Measurements from ENCODE around the gene RPS6KL1. TPM values are rescaled to one million over a fixed set of nuclear protein-coding genes. Genes with fewer than 3 reads are reported as not detected.

RPS6KL1 gene
- total RNA-seq, 1 donor from 2014 or later, result 21.4 TPM

- DNase-seq (ENCODE audit: low spot score), result peak; percentile 57
Observed at GRCh38 chr14:74952697-74953484, 29.8 kb upstream of the RPS6KL1 start.

- no peak for DNase-seq (ENCODE audit: low spot score)
Observed at GRCh38 chr14:74952180-74952665, 29.2 kb upstream of the RPS6KL1 start.

DNA sequence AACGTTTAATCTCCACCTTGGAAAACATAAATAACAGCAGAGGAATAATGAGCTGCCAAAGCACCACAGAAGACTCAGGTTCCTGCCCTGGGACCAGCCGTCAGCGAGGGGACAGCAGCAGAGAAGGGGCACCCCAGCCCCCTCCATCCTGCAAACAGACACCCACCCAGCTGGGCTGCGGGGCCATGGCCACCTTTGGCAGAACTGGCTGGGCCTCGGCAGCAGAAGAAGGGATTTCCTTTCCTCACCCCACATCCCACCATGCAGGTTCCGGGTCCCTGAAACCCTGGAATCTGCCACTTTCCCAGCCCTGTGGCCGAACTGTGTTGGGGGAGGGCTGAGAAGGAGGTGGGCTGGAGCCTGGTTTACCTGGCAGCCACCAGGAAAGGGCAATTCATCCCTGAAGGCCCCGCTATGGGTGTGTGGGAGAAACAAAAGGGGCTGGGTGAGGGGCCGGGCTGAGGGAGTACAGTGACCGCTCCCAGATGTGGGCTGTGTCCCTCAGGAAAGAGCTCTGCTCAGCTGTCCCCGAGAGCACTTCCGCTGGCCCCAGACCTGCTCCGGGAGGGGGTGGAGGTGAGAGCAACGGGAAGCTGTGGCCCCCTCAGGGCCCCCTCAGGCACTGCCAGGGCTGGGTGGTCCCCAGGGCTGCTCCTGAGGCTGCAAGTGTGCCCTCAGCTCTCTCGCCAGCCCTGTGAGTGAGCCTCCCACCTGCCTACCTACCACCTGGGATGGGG lies 28.6 kb upstream of the RPS6KL1 start:
- DNase-seq (ENCODE audit: low spot score), result no peak

DNA sequence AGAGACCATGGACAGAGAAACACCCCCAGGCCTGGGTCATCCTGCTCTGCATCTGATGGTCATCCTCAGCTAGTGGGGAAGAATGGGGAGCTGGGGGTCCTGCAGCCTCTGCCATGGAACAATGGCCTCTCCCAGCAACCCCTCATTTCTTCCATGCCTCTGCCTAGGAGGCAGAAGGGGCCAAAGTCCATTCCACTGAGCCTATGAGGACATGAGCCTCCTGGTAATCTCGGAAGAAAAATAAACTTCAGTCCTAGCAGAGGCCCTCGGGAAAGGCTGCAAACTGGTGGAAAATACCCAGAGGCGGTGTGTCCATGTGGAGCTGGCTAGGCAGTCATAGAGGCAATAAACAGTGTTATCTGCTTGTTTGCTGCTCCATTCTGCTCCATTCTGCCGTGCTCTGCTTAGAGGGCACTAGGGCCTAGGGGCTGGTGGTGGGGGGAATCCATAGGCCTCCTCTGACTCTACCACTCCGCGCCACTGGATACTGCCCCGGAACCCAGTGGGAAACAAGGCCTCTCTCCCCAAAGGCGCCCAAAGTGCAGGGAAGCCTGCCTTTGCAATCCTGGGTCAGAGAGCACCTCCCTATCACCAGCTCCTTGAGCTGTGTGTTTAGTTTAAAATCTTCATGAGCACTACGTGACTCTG lies 27.9 kb upstream of the RPS6KL1 start:
- no peak for DNase-seq (ENCODE audit: low spot score)

GRCh38 chr14:74949859-74950573 lies 27.0 kb upstream of the RPS6KL1 start:
- no peak for DNase-seq (ENCODE audit: low spot score)

GRCh38 chr14:74949191-74949601 lies 26.1 kb upstream of the RPS6KL1 start:
- no peak for DNase-seq (ENCODE audit: low spot score)

GRCh38 chr14:74948228-74949175 lies 25.4 kb upstream of the RPS6KL1 start:
- DNase-seq (ENCODE audit: low spot score), result no peak

GRCh38 chr14:74947353-74948227 lies 24.5 kb upstream of the RPS6KL1 start:
- no peak for DNase-seq (ENCODE audit: low spot score)

- no peak for DNase-seq (ENCODE audit: low spot score)
Observed at GRCh38 chr14:74946659-74947281, 23.7 kb upstream of the RPS6KL1 start.

- peak; percentile 78 for DNase-seq (ENCODE audit: low spot score)
Observed at GRCh38 chr14:74945852-74946658, 23.0 kb upstream of the RPS6KL1 start.

DNA sequence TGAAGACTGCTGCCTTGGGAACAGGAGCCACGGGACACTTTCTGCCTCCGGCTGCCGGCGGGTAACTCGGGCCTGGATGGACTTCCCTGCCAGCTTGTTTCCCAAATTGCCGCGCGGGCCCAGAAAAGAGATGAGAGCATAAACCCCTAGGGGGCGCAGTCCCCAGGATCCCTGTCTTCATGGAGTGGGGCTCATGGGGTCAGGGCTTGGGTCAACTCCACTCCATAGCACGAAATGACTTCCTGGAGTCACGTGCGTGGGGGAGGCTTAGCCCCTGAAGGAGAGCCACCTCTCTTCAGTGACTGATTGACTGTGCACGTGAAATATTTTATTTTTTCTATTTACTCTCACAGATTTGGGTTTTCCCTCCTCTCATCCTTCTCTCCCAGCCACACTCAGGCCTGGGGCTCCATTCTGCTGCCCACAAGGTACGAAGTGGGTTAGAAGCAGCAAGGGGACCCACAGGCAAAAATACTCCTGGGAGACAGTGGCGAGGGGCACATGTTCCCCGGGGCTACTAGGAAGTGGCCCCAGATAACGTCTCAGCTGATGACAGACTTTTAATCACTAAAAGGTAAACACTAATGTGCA lies 22.3 kb upstream of the RPS6KL1 start:
- DNase-seq (ENCODE audit: low spot score), result no peak

GRCh38 chr14:74942608-74943007 lies 19.5 kb upstream of the RPS6KL1 start:
- no peak for DNase-seq (ENCODE audit: low spot score)

DNA sequence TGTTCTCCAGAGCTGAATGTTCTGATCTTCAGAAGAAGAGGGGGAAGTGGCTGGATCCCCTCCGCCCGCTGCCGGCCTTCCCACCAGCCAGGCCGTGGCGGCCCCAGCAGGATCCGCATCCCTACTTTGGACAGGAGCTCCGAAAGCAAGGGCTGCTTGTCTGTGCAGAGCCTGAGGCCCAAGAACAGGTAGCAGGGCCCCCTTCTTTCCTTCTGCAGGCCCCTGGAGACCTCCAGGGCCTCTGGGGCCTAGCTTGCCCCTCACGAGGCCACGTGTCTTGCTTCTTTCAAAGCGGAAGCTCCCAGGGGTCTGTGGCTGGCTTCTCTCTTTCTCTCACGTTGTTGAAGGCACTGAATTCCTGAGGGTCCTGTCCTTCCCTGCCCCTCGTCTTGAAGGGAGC lies 19.1 kb upstream of the RPS6KL1 start:
- DNase-seq (ENCODE audit: low spot score), result no peak

DNA sequence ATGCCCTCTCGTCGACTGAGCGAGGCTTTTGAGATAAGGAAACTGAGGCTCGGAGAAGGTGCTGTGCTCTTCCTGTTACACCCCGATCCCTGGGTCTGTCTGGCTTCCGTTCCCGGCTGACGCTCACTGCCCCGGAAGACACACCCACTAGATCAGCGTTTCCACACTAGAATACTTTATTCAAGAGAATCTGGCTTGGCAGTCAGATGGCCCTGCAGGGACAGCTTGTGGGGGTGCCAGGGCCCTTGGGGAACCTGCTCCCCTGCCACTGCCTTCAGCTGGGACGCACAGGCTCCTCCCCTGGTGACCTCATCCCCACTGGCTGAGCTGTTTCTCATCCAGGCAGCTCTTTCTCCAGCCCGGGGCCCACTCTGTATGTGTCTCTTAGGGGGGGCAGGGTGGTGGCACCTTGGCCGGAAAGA lies 18.6 kb upstream of the RPS6KL1 start:
- peak; percentile 72 for DNase-seq (ENCODE audit: low spot score)

DNA sequence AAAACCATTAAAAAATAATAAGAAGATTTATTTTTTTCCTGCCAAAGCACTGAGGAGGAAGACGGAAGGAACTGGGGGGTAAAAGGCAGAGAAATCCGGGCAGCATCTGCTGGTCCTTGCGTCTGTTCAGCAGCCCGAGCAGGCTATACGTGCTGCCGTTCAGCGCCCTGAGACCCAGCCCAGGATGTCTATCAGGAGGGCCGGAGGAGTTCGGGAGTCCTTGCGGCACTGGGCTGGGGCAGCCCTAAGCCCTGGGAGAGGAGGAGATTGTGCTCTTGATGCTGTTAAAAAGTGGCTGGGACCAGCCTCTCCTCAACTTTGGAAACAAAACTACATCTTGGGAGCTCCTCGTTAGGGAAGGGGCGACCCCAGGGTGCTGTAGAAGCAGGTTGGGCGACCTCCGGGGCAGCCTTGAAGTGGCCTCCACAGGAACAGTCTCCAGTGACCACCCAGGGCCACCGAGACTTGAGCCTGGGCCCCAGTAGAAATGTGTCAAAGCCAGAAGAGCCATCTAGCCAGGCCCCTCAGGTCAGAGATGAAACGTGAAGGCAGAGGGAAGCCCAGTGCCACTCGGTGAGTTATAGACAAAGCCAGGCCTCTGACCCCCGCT lies 18.0 kb upstream of the RPS6KL1 start:
- DNase-seq (ENCODE audit: low spot score), result no peak

DNA sequence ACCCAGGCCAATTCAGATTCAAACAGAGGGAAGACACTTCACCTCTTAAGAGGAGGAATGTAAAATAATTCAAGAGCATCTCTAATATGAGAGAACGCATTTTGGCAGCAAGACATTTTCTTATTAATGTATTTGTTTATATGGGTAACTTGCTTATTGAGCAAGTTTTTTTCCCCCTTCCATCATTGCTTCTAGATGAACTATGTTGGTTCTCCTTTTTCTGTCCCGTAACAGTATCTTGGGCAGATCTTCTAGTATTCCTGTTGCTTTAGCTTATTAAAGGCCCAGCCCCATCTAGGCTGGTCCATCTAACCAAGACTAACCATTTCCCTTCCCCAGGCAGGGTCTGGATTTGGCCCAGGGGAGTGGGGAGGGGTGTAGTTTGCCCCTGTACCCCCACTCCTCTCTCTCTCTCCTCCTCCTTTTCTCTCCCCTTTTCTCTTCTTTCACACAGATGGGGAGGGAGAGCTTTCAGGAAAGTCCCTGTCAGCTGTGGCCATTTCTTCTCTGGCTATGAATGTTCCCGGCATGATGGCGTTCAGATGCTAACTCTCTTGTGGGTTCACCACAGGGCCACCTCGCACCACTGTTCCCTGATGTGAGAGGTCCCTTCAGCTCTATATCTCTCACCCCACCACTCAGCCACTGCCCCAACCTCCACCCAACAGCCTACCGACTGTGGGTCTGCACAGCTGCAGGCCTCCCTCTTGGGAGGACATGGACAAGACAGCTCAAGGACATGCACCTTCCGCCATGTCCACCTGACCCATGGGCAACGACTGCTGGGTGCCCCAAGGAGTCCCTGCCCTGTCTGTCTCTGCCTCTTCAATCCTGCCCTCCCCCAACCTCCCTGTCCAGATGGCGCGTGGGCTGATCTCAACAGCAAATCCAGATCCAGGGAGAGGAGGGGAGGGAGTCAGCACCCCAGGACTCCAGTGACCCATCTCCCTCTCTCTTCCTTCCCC lies 15.8 kb upstream of the RPS6KL1 start:
- DNase-seq (ENCODE audit: low spot score), result no peak

All from umbilical cord (tissue), 2 donors.